ENCODE results near the gene NFATC4. TPM values are rescaled to one million over a fixed set of nuclear protein-coding genes. Genes with fewer than 3 reads are reported as not detected.

The NFATC4 gene
- total RNA-seq, 6 donors from 2014 or later = 8.5 to 98.5 (median 42.1) TPM

GRCh38 chr14:24426150-24426911 lies 58.3 kb downstream of the NFATC4 start:
- 85 to 89% methylated on average over 2 of the region's 2 CpGs for whole genome bisulfite sequencing, 2 donors
- no peak for TF ChIP-seq CTCF (IDR thresholded peaks at IDR 0.05)
- TF ChIP-seq POLR2AphosphoS5 (IDR thresholded peaks at IDR 0.05) = no peak
- TF ChIP-seq EP300 (IDR thresholded peaks at IDR 0.05) = no peak
- TF ChIP-seq POLR2A (IDR thresholded peaks at IDR 0.05) = no peak
- ATAC-seq (ENCODE audit: low FRiP score in 2 of 2) = no peak
- H3K27ac ChIP-seq = no peak overlapping the region
- H3K27me3 ChIP-seq = no peaks in the 10 kb centered on the region
- H3K4me1 ChIP-seq = peaks cover 23 to 45% (median 29%) of the 10 kb centered on the region in 4 donors
- no peaks in the 10 kb centered on the region for H3K36me3 ChIP-seq
- H3K4me3 ChIP-seq = no peak overlapping the region
- no peaks in the 10 kb centered on the region for H3K9me3 ChIP-seq
- DNase-seq = no peak

DNA sequence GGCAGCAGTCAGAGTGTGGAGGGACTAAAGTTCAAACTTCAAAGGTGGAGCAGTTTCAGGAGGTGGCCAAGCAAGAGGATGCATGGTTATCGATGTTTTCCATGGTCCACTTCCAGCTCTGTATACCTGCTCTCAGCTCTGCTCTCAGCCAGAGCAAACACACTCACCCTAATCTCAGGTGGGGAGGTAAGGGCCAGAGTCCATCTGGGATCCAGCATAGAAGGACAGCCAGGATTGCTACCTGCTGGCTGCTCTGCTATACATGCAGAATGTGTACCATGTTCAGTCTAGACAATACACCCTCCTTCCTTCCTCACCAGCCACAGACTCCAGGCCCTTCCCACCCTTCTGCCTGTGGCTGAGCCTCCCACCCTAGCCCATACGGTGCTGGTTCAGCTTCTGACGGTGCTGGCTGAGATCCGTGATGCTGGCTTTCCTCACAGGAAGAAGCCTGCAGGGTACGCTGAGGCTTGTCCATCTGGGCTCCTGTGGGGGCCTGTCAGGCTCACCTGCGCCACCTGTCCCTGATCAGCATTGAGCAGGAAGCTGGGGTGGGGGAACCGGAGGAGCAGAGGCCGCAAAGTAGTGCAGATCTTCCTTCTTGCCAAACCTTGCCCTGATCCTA lies 59.0 kb downstream of the NFATC4 start:
- WGBS, 2 donors = 67 to 75% methylated on average over 5 to 8 of the region's 8 CpGs
- DNase-seq (no peak), ATAC-seq (ENCODE audit: low FRiP score in 2 of 2) (no peak)
- H3K36me3 ChIP-seq = peaks cover 0 to 4% (median 1%) of the 10 kb centered on the region in 4 donors
- TF ChIP-seq CTCF (IDR thresholded peaks at IDR 0.05) (no peak), POLR2AphosphoS5 (IDR thresholded peaks at IDR 0.05) (no peak)
- H3K4me3 ChIP-seq = no peak overlapping the region
- H3K9me3 ChIP-seq = no peaks in the 10 kb centered on the region
- no peak overlapping the region for H3K27ac ChIP-seq
- peaks cover 29 to 52% (median 36%) of the 10 kb centered on the region in 4 donors for H3K4me1 ChIP-seq
- no peaks in the 10 kb centered on the region for H3K27me3 ChIP-seq

DNA sequence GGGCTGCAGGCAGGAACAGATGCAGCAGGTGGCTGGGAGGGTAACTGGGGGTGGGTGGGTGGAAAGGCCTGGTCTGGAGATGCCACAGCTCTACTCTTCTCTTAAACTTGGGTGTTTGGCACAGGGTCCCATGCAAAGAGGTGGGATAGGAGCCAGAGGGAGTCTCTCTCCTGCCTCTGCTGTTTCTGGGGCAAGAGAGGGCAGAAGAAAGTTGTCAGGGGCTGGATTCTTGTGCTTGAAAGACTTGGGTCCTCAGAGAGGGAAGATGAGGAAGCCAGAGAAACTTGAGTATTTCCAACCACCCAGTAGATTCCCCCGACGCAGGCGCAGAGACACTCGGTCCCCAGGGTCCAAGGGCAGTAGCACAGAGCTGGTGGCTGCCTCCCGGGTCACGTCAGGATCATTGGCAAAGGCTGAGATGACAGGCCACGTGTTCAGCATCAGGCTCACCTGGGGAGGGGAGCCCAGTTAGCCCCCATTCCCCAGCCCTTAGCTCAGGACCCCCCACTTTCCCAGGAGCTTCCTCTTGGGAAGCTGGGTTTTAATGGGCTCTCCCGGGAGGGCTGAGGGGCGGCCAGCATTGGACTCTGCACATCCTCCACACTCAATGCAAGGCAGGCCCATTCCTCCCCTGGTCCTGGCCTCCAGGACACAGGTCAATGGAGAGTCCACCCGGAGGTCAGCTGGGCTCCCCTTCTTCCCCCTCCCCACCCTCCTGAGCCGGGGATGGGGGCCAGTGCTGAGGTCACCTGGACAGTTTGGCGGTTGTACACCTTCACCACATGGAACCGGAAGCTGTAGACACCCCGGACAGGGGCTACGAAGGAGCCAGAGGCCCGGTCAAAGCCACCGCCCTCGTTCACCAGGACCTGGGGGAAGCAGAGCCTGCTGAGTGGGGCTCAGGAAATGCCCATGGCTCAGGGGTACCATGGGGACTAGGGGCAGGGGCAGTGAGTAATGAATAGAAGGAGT lies 59.8 kb downstream of the NFATC4 start:
- Histone ChIP-seq H3K9me3 (no peaks in the 10 kb centered on the region), H3K4me3 (no peak overlapping the region), H3K27ac (no peak overlapping the region), H3K36me3 (peaks cover 0 to 12% (median 9%) of the 10 kb centered on the region in 4 donors), H3K4me1 (peaks cover 34 to 58% (median 42%) of the 10 kb centered on the region in 4 donors), H3K27me3 (no peaks in the 10 kb centered on the region)
- DNase-seq (peak in 1 of 2 donors; percentile 48), ATAC-seq (ENCODE audit: low FRiP score in 2 of 2) (no peak)
- TF ChIP-seq POLR2AphosphoS5 (IDR thresholded peaks at IDR 0.05) (no peak), CTCF (IDR thresholded peaks at IDR 0.05) (no peak), POLR2A (IDR thresholded peaks at IDR 0.05) (no peak), EP300 (IDR thresholded peaks at IDR 0.05) (no peak)
- WGBS, 2 donors = 88 to 94% methylated on average over 11 to 17 of the region's 18 CpGs

DNA sequence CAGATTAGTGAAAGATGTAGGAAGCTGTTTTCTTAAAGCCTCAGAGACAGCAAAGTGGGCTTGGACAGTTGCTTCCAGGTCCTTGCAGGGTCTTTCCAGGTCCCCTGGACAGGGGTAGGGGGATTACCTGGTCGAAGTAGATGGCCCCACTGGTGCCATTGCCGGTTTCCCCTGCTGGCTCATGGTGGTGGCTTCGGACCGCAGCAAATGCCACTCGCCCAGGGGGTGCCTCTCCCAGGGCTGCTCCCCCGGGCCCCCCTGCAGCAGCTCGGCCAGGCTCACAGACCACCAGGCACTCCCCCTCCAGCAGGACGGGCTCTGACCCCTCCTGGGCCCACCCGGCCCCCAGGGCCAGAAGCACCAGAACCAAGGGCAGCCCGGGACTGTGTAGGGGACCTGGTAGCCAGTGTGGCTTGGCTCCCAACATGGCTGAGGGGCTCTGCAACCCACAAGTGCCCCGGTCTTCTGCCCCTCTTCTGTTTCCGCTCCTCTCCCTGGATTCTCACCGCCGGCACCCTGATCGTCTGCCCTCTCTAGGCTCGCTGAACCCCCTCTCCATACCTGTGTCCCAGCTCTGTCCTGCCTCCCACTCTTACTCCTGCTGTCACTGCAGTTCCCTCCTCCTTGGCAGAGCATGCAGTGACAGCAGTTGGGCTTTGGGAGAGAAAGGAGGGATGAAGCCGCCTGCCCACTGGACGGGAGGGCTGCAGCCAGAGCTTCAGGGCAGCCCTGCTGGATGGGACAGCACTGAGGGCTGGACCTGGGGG lies 60.8 kb downstream of the NFATC4 start:
- Histone ChIP-seq H3K36me3 (peaks cover 9 to 22% (median 16%) of the 10 kb centered on the region in 4 donors), H3K4me3 (peak overlapping the region in 3 of 4 donors; percentile 58 to 80 (median 59)), H3K4me1 (peaks cover 34 to 58% (median 42%) of the 10 kb centered on the region in 4 donors), H3K27me3 (no peaks in the 10 kb centered on the region), H3K9me3 (no peaks in the 10 kb centered on the region), H3K27ac (peak overlapping the region; percentile 94 to 98 (median 96))
- TF ChIP-seq EP300 (IDR thresholded peaks at IDR 0.05) = no peak
- peak in 1 of 2 donors; percentile 78 for DNase-seq
- no peak for ATAC-seq (ENCODE audit: low FRiP score in 2 of 2)
- 83 to 91% methylated on average over 9 to 16 of the region's 18 CpGs for WGBS, 2 donors

Small RNAs within 50 kb of the gene (small RNA-seq; reads per million reads assigned to genes)
- 0 reads per million in 4 donors for gene RF00026

Other genes with a start within 250 kb of the NFATC4 start
- gene FITM1, start 237.5 kb upstream of the NFATC4 start, total RNA-seq = under 1 TPM in 4 of 6 donors, not detected in 2; 0.63 to 0.89 (median 0.82) TPM
- 100 to 1,000 TPM in 5 of 6 donors, 10 to 100 TPM in 1; 56.6 to 206 (median 142) TPM for gene PSME1, start 232.0 kb upstream of the NFATC4 start, total RNA-seq
- gene EMC9, start 226.6 kb upstream of the NFATC4 start, total RNA-seq = 10 to 100 TPM in 5 of 6 donors, 1 to 10 TPM in 1; 8.6 to 13.8 (median 12.0) TPM
- 100 to 1,000 TPM in 3 of 6 donors, 10 to 100 TPM in 3; 58.5 to 144 (median 84.4) TPM for gene PSME2, start 221.6 kb upstream of the NFATC4 start, total RNA-seq
- gene RNF31, start 220.7 kb upstream of the NFATC4 start, total RNA-seq = 100 to 1,000 TPM in 2 of 6 donors, 10 to 100 TPM in 4; 52.1 to 173 (median 63.9) TPM
- 100 to 1,000 TPM in 3 of 6 donors, 10 to 100 TPM in 3; 78.2 to 192 (median 107) TPM for gene IRF9, start 206.9 kb upstream of the NFATC4 start, total RNA-seq
- gene REC8, start 196.1 kb upstream of the NFATC4 start, total RNA-seq = 10 to 100 TPM; 16.0 to 76.5 (median 29.4) TPM
- gene IPO4, start 179.4 kb upstream of the NFATC4 start, total RNA-seq = 10 to 100 TPM; 20.8 to 50.3 (median 35.2) TPM
- 10 to 100 TPM; 15.7 to 75.4 (median 53.8) TPM for gene TM9SF1, start 172.7 kb upstream of the NFATC4 start, total RNA-seq
- 1 to 10 TPM in 1 of 6 donors, not detected in 5; 1.3 TPM for gene TSSK4, start 162.5 kb upstream of the NFATC4 start, total RNA-seq
- gene CHMP4A, start 154.7 kb upstream of the NFATC4 start, total RNA-seq = 100 to 1,000 TPM in 1 of 6 donors, 10 to 100 TPM in 5; 39.9 to 112 (median 61.5) TPM
- 10 to 100 TPM in 4 of 6 donors, 1 to 10 TPM in 2; 8.1 to 21.1 (median 12.7) TPM for gene MDP1, start 152.1 kb upstream of the NFATC4 start, total RNA-seq
- 100 to 1,000 TPM in 4 of 6 donors, 10 to 100 TPM in 2; 39.8 to 144 (median 121) TPM for gene NEDD8, start 135.8 kb upstream of the NFATC4 start, total RNA-seq
- gene GMPR2, start 135.3 kb upstream of the NFATC4 start, total RNA-seq = 10 to 100 TPM; 26.2 to 76.9 (median 47.2) TPM
- 100 to 1,000 TPM in 1 of 6 donors, 10 to 100 TPM in 5; 46.1 to 109 (median 86.4) TPM for gene TINF2, start 125.6 kb upstream of the NFATC4 start, total RNA-seq
- gene TGM1, start 105.0 kb upstream of the NFATC4 start, total RNA-seq = 10 to 100 TPM in 4 of 6 donors, 1 to 10 TPM in 2; 9.1 to 29.2 (median 11.1) TPM
- 100 to 1,000 TPM in 1 of 6 donors, 10 to 100 TPM in 5; 22.7 to 125 (median 58.9) TPM for gene RABGGTA, start 96.6 kb upstream of the NFATC4 start, total RNA-seq
- 10 to 100 TPM; 23.0 to 60.3 (median 32.8) TPM for gene DHRS1, start 68.4 kb upstream of the NFATC4 start, total RNA-seq
- gene NOP9, start 68.3 kb upstream of the NFATC4 start, total RNA-seq = 10 to 100 TPM; 13.3 to 31.4 (median 22.6) TPM
- 10 to 100 TPM in 5 of 6 donors, 1 to 10 TPM in 1; 9.4 to 14.8 (median 12.8) TPM for gene CIDEB, start 60.2 kb upstream of the NFATC4 start, total RNA-seq
- gene LTB4R2, start 58.0 kb upstream of the NFATC4 start, total RNA-seq = 10 to 100 TPM in 4 of 6 donors, 1 to 10 TPM in 2; 6.2 to 49.2 (median 10.9) TPM
- gene LTB4R, start 56.7 kb upstream of the NFATC4 start, total RNA-seq = 10 to 100 TPM; 11.1 to 71.2 (median 17.7) TPM
- gene ADCY4, start 33.1 kb upstream of the NFATC4 start, total RNA-seq = 100 to 1,000 TPM in 2 of 6 donors, 10 to 100 TPM in 4; 22.4 to 159 (median 43.7) TPM
- 10 to 100 TPM; 16.1 to 92.2 (median 29.1) TPM for gene RIPK3, start 28.2 kb upstream of the NFATC4 start, total RNA-seq
- 10 to 100 TPM in 5 of 6 donors, 1 to 10 TPM in 1; 5.5 to 18.7 (median 14.4) TPM for gene NYNRIN, start 30.8 kb downstream of the NFATC4 start, total RNA-seq
- gene CBLN3, start 61.5 kb downstream of the NFATC4 start, total RNA-seq = 1 to 10 TPM; 1.1 to 4.2 (median 3.1) TPM
- gene KHNYN, start 61.8 kb downstream of the NFATC4 start, total RNA-seq = 100 to 1,000 TPM in 1 of 6 donors, 10 to 100 TPM in 5; 43.9 to 136 (median 66.4) TPM
- gene SDR39U1, start 74.6 kb downstream of the NFATC4 start, total RNA-seq = 10 to 100 TPM; 34.9 to 88.0 (median 52.6) TPM
- gene CMA1, start 140.1 kb downstream of the NFATC4 start, total RNA-seq = 1 to 10 TPM in 1 of 6 donors, under 1 TPM in 1, not detected in 4; 0.37 to 1.8 TPM
- 10 to 100 TPM in 1 of 6 donors, 1 to 10 TPM in 2, under 1 TPM in 1, not detected in 2; 0.89 to 20.9 (median 3.7) TPM for gene CTSG, start 208.1 kb downstream of the NFATC4 start, total RNA-seq
- 1 to 10 TPM; 1.7 to 5.9 (median 4.5) TPM for gene GZMH, start 241.5 kb downstream of the NFATC4 start, total RNA-seq

Data from upper lobe of left lung (tissue), 6 donors.